Endothelial cell of umbilical vein (primary cell): ENCODE results near the gene PIANP.

ENCODE experiments used
- POLR2AphosphoS5 ChIP-seq: IDR thresholded peaks from 2 replicates; pipeline ENCODE4 v1.6.1; 2012; ENCODE audit warnings: low read depth, mild to moderate bottlenecking, control low read depth, low read length, moderate library complexity; ENCODE audit not compliant: insufficient read depth
- TF ChIP-seq, protein P1 (sequence below), 2 donors: IDR thresholded peaks; 1 replicate in 1 of 2; 2 replicates in 1 of 2; pipeline ENCODE4 v1.5.1; 2011; ENCODE audit warnings: low read length in 2 of 2, mild to moderate bottlenecking in 2 of 2, moderate library complexity in 2 of 2, control low read depth in 1 of 2, inconsistent platforms in 1 of 2, low read depth in 1 of 2; ENCODE audit not compliant: insufficient read depth in 1 of 2; ENCODE audit errors: extremely low read depth in 1 of 2

DNA sequence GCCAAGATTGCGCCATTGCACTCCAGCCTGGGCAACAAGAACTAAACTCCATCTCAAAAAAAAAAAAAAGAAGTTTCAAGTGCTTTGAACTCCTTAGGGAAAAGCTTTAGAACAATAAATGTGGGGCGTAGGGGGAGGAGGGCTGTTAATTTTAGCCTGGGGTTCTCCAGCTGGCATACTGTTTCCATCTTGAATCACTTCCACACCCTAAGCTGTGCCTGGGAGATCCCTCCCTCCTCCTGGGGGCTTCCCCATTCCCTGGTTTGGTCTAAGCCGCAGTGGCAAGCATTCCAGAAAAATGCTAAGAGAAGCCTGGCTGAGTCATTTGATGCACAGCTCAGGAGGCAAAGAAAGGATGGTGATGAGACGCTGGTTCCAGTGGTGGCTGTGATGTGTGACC, 9.1 kb downstream of the PIANP start:
- TF ChIP-seq POLR2AphosphoS5: no peak
- TF ChIP-seq, protein P1, sequence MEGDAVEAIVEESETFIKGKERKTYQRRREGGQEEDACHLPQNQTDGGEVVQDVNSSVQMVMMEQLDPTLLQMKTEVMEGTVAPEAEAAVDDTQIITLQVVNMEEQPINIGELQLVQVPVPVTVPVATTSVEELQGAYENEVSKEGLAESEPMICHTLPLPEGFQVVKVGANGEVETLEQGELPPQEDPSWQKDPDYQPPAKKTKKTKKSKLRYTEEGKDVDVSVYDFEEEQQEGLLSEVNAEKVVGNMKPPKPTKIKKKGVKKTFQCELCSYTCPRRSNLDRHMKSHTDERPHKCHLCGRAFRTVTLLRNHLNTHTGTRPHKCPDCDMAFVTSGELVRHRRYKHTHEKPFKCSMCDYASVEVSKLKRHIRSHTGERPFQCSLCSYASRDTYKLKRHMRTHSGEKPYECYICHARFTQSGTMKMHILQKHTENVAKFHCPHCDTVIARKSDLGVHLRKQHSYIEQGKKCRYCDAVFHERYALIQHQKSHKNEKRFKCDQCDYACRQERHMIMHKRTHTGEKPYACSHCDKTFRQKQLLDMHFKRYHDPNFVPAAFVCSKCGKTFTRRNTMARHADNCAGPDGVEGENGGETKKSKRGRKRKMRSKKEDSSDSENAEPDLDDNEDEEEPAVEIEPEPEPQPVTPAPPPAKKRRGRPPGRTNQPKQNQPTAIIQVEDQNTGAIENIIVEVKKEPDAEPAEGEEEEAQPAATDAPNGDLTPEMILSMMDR (IDR thresholded peaks at IDR 0.05; ENCODE audit: extremely low read depth in 1 of 2, insufficient read depth in 1 of 2, low read depth in 1 of 2, low read length in 2 of 2): no peak
